GM10847 (cell line): ENCODE data around the gene LRRC2.

Experiments
- POLR2A ChIP-seq: IDR thresholded peaks from 2 replicates; pipeline ENCODE4 v1.6.1; 2011; ENCODE audit not compliant: insufficient read length; ENCODE audit errors: extremely low read depth

The LRRC2 gene

DNA sequence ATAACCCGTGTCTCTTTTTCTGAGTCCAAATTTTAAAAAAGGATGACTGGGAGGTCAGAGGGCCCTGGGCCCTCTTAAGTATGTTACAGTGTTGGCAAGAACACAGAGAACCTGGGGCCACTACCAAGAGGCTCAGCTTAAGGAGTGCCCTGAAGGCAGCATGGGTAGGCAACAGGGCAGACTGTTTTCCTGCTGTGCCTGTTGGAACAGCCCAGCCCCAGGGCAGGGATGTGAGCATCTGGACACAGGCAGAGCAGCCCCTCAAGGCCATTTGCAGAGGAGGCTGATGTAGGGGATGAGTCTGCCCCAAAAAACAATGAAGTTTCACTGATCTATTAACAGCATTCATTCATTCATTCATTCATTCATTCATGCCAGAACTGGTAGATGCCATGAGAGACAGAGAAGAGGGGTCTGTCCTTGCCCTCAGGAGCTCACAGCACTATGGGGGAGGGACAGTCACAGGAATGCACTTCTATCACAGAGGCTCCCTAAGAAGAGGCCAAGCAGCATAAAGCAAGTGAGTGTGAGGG is 99.2 kb downstream of the LRRC2 start:
- TF ChIP-seq POLR2A = no peak

GRCh38 chr3:46466273-46466672 is 99.8 kb downstream of the LRRC2 start:
- TF ChIP-seq POLR2A = no peak
